Adrenal gland (tissue), 5 donors: ENCODE data around the gene PRX.

Experiments
- CTCF ChIP-seq, 6 experiments: fragments of 450-650 bp in 4 of 6; fragments of 200-600 bp in 2 of 6; sonication (generic) in 1 of 6; IDR thresholded peaks; 1 replicate in 5 of 6; 2 replicates in 1 of 6; pipeline versions ENCODE4 v1.5.1 to v1.8.0; 2016 to 2021; ENCODE audit warnings: antibody characterized with exemption in 6 of 6, mild to moderate bottlenecking in 2 of 6, moderate library complexity in 1 of 6
- POLR2A ChIP-seq, 2 donors: fragments of 450-650 bp; IDR thresholded peaks; one replicate each; pipeline ENCODE4 v1.6.1; 2017; ENCODE audit warnings: antibody characterized with exemption in 2 of 2, mild to moderate bottlenecking in 2 of 2, moderate library complexity in 1 of 2
- donor health status: DM: no; HTN: no; CAD: no.

- TF ChIP-seq CTCF (IDR thresholded peaks at IDR 0.05) (no peak), POLR2A (IDR thresholded peaks at IDR 0.05) (no peak)
These were observed 34.7 kb downstream of the PRX start for GRCh38 chr19:40378509-40378908.
